Activated T-cell treated with anti-CD3 and anti-CD28 coated beads, Interleukin-2, amount 50 U/mL, for 24 hours (primary cell): ENCODE data around the gene BCO1.

Source experiments
- DNase-seq: peaks from one replicate; pipeline ENCODE4 v3.0.0-alpha.2; 2020
- H3K27ac Mint-ChIP-seq: 2 replicates; pipeline ENCODE4 v1.8.0; 2020; ENCODE audit warnings: mild to moderate bottlenecking, mixed read lengths
- H3K27me3 Mint-ChIP-seq: 2 replicates; pipeline ENCODE4 v1.8.0; 2020; ENCODE audit warnings: mixed read lengths
- H3K36me3 Mint-ChIP-seq: 2 replicates; pipeline ENCODE4 v1.8.0; 2020; ENCODE audit warnings: low read depth, mixed read lengths
- H3K4me1 Mint-ChIP-seq: 2 replicates; pipeline ENCODE4 v1.8.0; 2020; ENCODE audit warnings: low read depth, mixed read lengths
- H3K4me3 Mint-ChIP-seq: 2 replicates; pipeline ENCODE4 v1.8.0; 2020; ENCODE audit warnings: mild to moderate bottlenecking, moderate library complexity, mixed read lengths
- H3K9me3 Mint-ChIP-seq: 2 replicates; pipeline ENCODE4 v1.8.0; 2020; ENCODE audit warnings: mixed read lengths

BCO1 gene

GRCh38 chr16:81253141-81253540 is 14.7 kb downstream of the BCO1 start:
- Mint-ChIP-seq H3K27me3 (no peaks in the 10 kb centered on the region), H3K4me3 (no peak overlapping the region), H3K27ac (no peak overlapping the region), H3K4me1 (no peaks in the 10 kb centered on the region), H3K36me3 (no peaks in the 10 kb centered on the region), H3K9me3 (no peaks in the 10 kb centered on the region)
- DNase-seq: no peak

- Mint-ChIP-seq H3K27ac (no peak overlapping the region), H3K9me3 (no peaks in the 10 kb centered on the region), H3K4me1 (no peaks in the 10 kb centered on the region), H3K4me3 (no peak overlapping the region), H3K36me3 (no peaks in the 10 kb centered on the region), H3K27me3 (no peaks in the 10 kb centered on the region)
- no peak for DNase-seq
These were observed 16.5 kb downstream of the BCO1 start for GRCh38 chr16:81254922-81255526.

GRCh38 chr16:81259916-81260315 is 21.4 kb downstream of the BCO1 start:
- Mint-ChIP-seq H3K4me3 (no peak overlapping the region), H3K27ac (no peak overlapping the region), H3K27me3 (no peaks in the 10 kb centered on the region), H3K9me3 (no peaks in the 10 kb centered on the region), H3K4me1 (no peaks in the 10 kb centered on the region), H3K36me3 (no peaks in the 10 kb centered on the region)
- DNase-seq: no peak

GRCh38 chr16:81261049-81261648 is 22.7 kb downstream of the BCO1 start:
- Mint-ChIP-seq H3K4me3 (no peak overlapping the region), H3K36me3 (no peaks in the 10 kb centered on the region), H3K9me3 (no peaks in the 10 kb centered on the region), H3K4me1 (no peaks in the 10 kb centered on the region), H3K27ac (no peak overlapping the region), H3K27me3 (no peaks in the 10 kb centered on the region)
- no peak for DNase-seq

- H3K9me3 Mint-ChIP-seq: no peaks in the 10 kb centered on the region
- no peak for DNase-seq
- no peaks in the 10 kb centered on the region for H3K27me3 Mint-ChIP-seq
- no peak overlapping the region for H3K4me3 Mint-ChIP-seq
- peaks cover 3% of the 10 kb centered on the region for H3K4me1 Mint-ChIP-seq
- no peak overlapping the region for H3K27ac Mint-ChIP-seq
- H3K36me3 Mint-ChIP-seq: no peaks in the 10 kb centered on the region
These were observed 25.2 kb downstream of the BCO1 start for GRCh38 chr16:81263470-81264220.

GRCh38 chr16:81264386-81264785 is 25.9 kb downstream of the BCO1 start:
- H3K36me3 Mint-ChIP-seq: no peaks in the 10 kb centered on the region
- no peak overlapping the region for H3K4me3 Mint-ChIP-seq
- no peak for DNase-seq
- peaks cover 3% of the 10 kb centered on the region for H3K4me1 Mint-ChIP-seq
- H3K9me3 Mint-ChIP-seq: no peaks in the 10 kb centered on the region
- no peaks in the 10 kb centered on the region for H3K27me3 Mint-ChIP-seq
- H3K27ac Mint-ChIP-seq: no peak overlapping the region

GRCh38 chr16:81265052-81265451 is 26.6 kb downstream of the BCO1 start:
- Mint-ChIP-seq H3K4me1 (peaks cover 3% of the 10 kb centered on the region), H3K27me3 (no peaks in the 10 kb centered on the region), H3K9me3 (no peaks in the 10 kb centered on the region), H3K27ac (no peak overlapping the region), H3K4me3 (no peak overlapping the region), H3K36me3 (no peaks in the 10 kb centered on the region)
- DNase-seq: no peak

- Mint-ChIP-seq H3K27me3 (no peaks in the 10 kb centered on the region), H3K27ac (no peak overlapping the region), H3K4me3 (no peak overlapping the region), H3K4me1 (peaks cover 3% of the 10 kb centered on the region), H3K9me3 (no peaks in the 10 kb centered on the region), H3K36me3 (no peaks in the 10 kb centered on the region)
- DNase-seq: no peak
These were observed 27.4 kb downstream of the BCO1 start for GRCh38 chr16:81265658-81266451.

GRCh38 chr16:81266680-81267095 is 28.2 kb downstream of the BCO1 start:
- Mint-ChIP-seq H3K9me3 (no peaks in the 10 kb centered on the region), H3K4me3 (no peak overlapping the region), H3K4me1 (peaks cover 3% of the 10 kb centered on the region), H3K27me3 (peaks cover 4% of the 10 kb centered on the region), H3K27ac (no peak overlapping the region), H3K36me3 (no peaks in the 10 kb centered on the region)
- no peak for DNase-seq

- DNase-seq: no peak
- Mint-ChIP-seq H3K27me3 (peaks cover 4% of the 10 kb centered on the region), H3K27ac (no peak overlapping the region), H3K4me3 (no peak overlapping the region), H3K9me3 (no peaks in the 10 kb centered on the region), H3K4me1 (peaks cover 3% of the 10 kb centered on the region), H3K36me3 (no peaks in the 10 kb centered on the region)
These were observed 30.0 kb downstream of the BCO1 start for GRCh38 chr16:81268509-81268908.

- DNase-seq: no peak
- Mint-ChIP-seq H3K36me3 (no peaks in the 10 kb centered on the region), H3K4me3 (no peak overlapping the region), H3K4me1 (no peaks in the 10 kb centered on the region), H3K9me3 (no peaks in the 10 kb centered on the region), H3K27me3 (peaks cover 4% of the 10 kb centered on the region), H3K27ac (no peak overlapping the region)
These were observed 34.9 kb downstream of the BCO1 start for GRCh38 chr16:81273223-81273950.

GRCh38 chr16:81275064-81275532 is 36.6 kb downstream of the BCO1 start:
- no peak overlapping the region for H3K4me3 Mint-ChIP-seq
- DNase-seq: no peak
- H3K4me1 Mint-ChIP-seq: no peaks in the 10 kb centered on the region
- no peaks in the 10 kb centered on the region for H3K36me3 Mint-ChIP-seq
- no peak overlapping the region for H3K27ac Mint-ChIP-seq
- H3K27me3 Mint-ChIP-seq: peaks cover 4% of the 10 kb centered on the region
- no peaks in the 10 kb centered on the region for H3K9me3 Mint-ChIP-seq

- no peak overlapping the region for H3K27ac Mint-ChIP-seq
- no peaks in the 10 kb centered on the region for H3K36me3 Mint-ChIP-seq
- H3K27me3 Mint-ChIP-seq: peaks cover 4% of the 10 kb centered on the region
- no peak overlapping the region for H3K4me3 Mint-ChIP-seq
- no peaks in the 10 kb centered on the region for H3K4me1 Mint-ChIP-seq
- DNase-seq: no peak
- H3K9me3 Mint-ChIP-seq: no peaks in the 10 kb centered on the region
These were observed 37.3 kb downstream of the BCO1 start for GRCh38 chr16:81275795-81276194.

- H3K36me3 Mint-ChIP-seq: no peaks in the 10 kb centered on the region
- H3K4me1 Mint-ChIP-seq: no peaks in the 10 kb centered on the region
- H3K27me3 Mint-ChIP-seq: peaks cover 4% of the 10 kb centered on the region
- no peak for DNase-seq
- no peak overlapping the region for H3K27ac Mint-ChIP-seq
- no peaks in the 10 kb centered on the region for H3K9me3 Mint-ChIP-seq
- H3K4me3 Mint-ChIP-seq: no peak overlapping the region
These were observed 37.8 kb downstream of the BCO1 start for GRCh38 chr16:81276323-81276722.
